Esophagus (tissue), 2 donors: ENCODE results near the gene SHISA9. TPM values are rescaled to one million over a fixed set of nuclear protein-coding genes. Genes with fewer than 3 reads are reported as not detected.

ENCODE experiments used
- H3K27ac ChIP-seq, 2 donors: one replicate each; pipeline ENCODE4 v1.5.1; 2013; ENCODE audit warnings: low read depth in 2 of 2, mild to moderate bottlenecking in 2 of 2, inconsistent platforms in 1 of 2, low read length in 1 of 2, moderate library complexity in 1 of 2
- H3K27me3 ChIP-seq, 2 donors: one replicate each; pipeline ENCODE4 v1.6.1; 2013; ENCODE audit warnings: low read length in 2 of 2, control low read depth in 1 of 2, mild to moderate bottlenecking in 1 of 2; ENCODE audit not compliant: insufficient read depth in 2 of 2, control insufficient read depth in 1 of 2
- H3K36me3 ChIP-seq, 2 donors: one replicate each; pipeline ENCODE4 v1.6.1; 2013; ENCODE audit warnings: low read length in 1 of 2; ENCODE audit not compliant: control insufficient read depth in 2 of 2, insufficient read depth in 2 of 2
- H3K4me1 ChIP-seq, 2 donors: one replicate each; pipeline ENCODE4 v1.6.1; 2013; ENCODE audit warnings: low read length in 1 of 2; ENCODE audit not compliant: control insufficient read depth in 2 of 2, insufficient read depth in 2 of 2
- H3K4me3 ChIP-seq, 2 donors: one replicate each; pipeline ENCODE4 v1.5.1; 2013; ENCODE audit warnings: low read length in 2 of 2, mild to moderate bottlenecking in 2 of 2, low read depth in 1 of 2, moderate library complexity in 1 of 2
- H3K9me3 ChIP-seq, 2 donors: one replicate each; pipeline ENCODE4 v1.6.1; 2013; ENCODE audit warnings: mild to moderate bottlenecking in 2 of 2, low read depth in 1 of 2, low read length in 1 of 2, moderate library complexity in 1 of 2; ENCODE audit not compliant: control insufficient read depth in 2 of 2, insufficient read depth in 1 of 2
- WGBS, 2 donors: extraction: QIAGEN DNeasy Blood & Tissue Kit; methylation state at CpG; one replicate each; pipeline ENCODE4 v1.1.7; 2013; 5-methylcytosine and 5-hydroxymethylcytosine counted together
- polyA plus RNA-seq, 2 donors: library from polyadenylated mRNA; stranded (reverse); fragments of 200-250 nt; gene quantifications; one replicate each; pipeline ENCODE4 v1.2.3, GENCODE V29; 2013
- donor health status: healthy with polysubstance abuse.
- donor health status: Bipolar disorder and iron deficiency.

Gene SHISA9
- polyA plus RNA-seq, 2 donors = 0.04 to 0.07 TPM

GRCh38 chr16:13178318-13178717, 276.9 kb downstream of the SHISA9 start:
- Histone ChIP-seq H3K36me3 (no peaks in the 10 kb centered on the region), H3K4me3 (no peak overlapping the region), H3K27me3 (no peaks in the 10 kb centered on the region), H3K4me1 (no peaks in the 10 kb centered on the region), H3K27ac (no peak overlapping the region), H3K9me3 (no peaks in the 10 kb centered on the region)
- WGBS, 2 donors = 39 to 47% methylated on average over 8 of the region's 8 CpGs

DNA sequence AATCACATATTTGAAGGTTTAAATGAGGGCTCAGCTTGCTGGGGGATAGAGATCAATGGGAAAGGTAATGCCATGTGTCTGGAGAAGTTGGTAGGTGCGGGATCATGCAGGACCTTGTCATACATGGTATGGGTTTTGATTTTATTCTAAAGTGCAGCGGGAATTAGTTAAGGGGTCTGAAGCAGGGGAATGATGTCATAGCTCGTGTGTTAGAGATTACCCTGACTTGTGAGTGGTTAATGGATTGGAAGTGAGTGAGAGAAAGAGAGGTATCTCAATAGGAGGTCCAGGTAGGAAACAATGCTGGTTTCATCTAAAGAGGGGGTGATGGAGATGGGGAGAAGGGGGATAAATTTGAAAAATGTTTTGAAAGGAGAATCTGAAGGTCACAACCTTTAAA, 280.0 kb downstream of the SHISA9 start:
- WGBS, 2 donors = 63 to 65% methylated on average over 3 of the region's 3 CpGs
- no peaks in the 10 kb centered on the region for H3K27me3 ChIP-seq

GRCh38 chr16:13186813-13187212, 285.4 kb downstream of the SHISA9 start:
- no peaks in the 10 kb centered on the region for H3K36me3 ChIP-seq
- no peak overlapping the region for H3K27ac ChIP-seq

More for the DNA sequence above, 280.0 kb downstream of the SHISA9 start:
- Histone ChIP-seq H3K4me1 (no peaks in the 10 kb centered on the region), H3K36me3 (no peaks in the 10 kb centered on the region), H3K27ac (no peak overlapping the region), H3K4me3 (no peak overlapping the region), H3K9me3 (peaks cover 0 to 2% of the 10 kb centered on the region in 2 donors)

DNA sequence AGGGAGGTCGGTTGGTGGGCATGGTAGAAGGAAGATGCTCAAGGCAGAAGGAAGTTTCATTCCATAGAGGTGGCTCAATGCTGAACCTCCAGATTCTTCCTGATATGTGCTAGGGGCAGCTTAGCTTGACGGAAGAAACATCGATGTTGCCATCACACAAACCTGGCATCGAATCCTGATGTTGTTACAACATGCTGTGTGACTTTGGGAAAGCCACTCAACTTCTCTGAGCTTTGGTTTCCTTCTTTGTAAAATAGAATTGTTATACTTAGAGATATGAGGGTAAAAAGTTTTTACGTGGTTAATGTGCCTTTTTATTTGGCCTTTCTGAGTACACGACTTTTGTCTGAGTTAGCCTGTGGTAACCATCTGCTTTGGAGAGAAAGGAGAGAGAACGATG, 287.9 kb downstream of the SHISA9 start:
- Histone ChIP-seq H3K27me3 (no peaks in the 10 kb centered on the region), H3K4me1 (no peaks in the 10 kb centered on the region), H3K36me3 (no peaks in the 10 kb centered on the region), H3K9me3 (no peaks in the 10 kb centered on the region), H3K4me3 (no peak overlapping the region), H3K27ac (no peak overlapping the region)
- 80 to 82% methylated on average over 7 of the region's 7 CpGs for whole genome bisulfite sequencing, 2 donors

More at GRCh38 chr16:13186813-13187212, 285.4 kb downstream of the SHISA9 start:
- WGBS, 2 donors = 24 to 39% methylated on average over 5 of the region's 5 CpGs
- no peaks in the 10 kb centered on the region for H3K27me3 ChIP-seq
- peaks cover 0 to 2% of the 10 kb centered on the region in 2 donors for H3K9me3 ChIP-seq
- no peaks in the 10 kb centered on the region for H3K4me1 ChIP-seq
- no peak overlapping the region for H3K4me3 ChIP-seq

DNA sequence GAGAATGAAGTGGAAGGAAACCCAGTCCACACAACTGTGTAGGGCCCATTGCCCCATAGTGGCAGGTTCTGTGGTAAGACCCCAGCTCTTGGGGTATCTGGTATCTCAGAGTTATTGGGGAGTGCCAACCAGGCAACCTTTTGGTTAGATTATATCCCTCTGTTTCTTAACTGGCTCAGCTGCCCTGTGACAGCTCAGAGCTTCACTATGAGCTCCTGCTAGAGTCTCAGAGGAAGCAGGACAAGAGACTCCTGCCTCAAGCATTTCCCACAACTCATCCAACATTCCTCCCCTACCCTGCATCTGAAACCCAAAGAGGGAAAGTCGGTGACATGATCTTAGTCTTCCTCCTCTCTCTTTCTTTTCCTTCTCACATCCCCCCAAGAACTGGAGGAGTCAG, 292.3 kb downstream of the SHISA9 start:
- WGBS, 2 donors = 76 to 84% methylated on average over 1 of the region's 1 CpG
- Histone ChIP-seq H3K27me3 (no peaks in the 10 kb centered on the region), H3K4me3 (no peak overlapping the region), H3K4me1 (no peaks in the 10 kb centered on the region), H3K27ac (no peak overlapping the region), H3K36me3 (no peaks in the 10 kb centered on the region), H3K9me3 (no peaks in the 10 kb centered on the region)

- H3K9me3 ChIP-seq = no peaks in the 10 kb centered on the region
- 51 to 58% methylated on average over 2 of the region's 2 CpGs for WGBS, 2 donors
These were observed 293.4 kb downstream of the SHISA9 start for GRCh38 chr16:13194766-13195165.

GRCh38 chr16:13203725-13204124, 302.3 kb downstream of the SHISA9 start:
- no peak overlapping the region for H3K4me3 ChIP-seq
- no peaks in the 10 kb centered on the region for H3K4me1 ChIP-seq
- H3K36me3 ChIP-seq = no peaks in the 10 kb centered on the region
- H3K27ac ChIP-seq = no peak overlapping the region
- no peaks in the 10 kb centered on the region for H3K27me3 ChIP-seq
- no peaks in the 10 kb centered on the region for H3K9me3 ChIP-seq

More at GRCh38 chr16:13194766-13195165, 293.4 kb downstream of the SHISA9 start:
- no peaks in the 10 kb centered on the region for H3K27me3 ChIP-seq
- H3K4me3 ChIP-seq = no peak overlapping the region
- no peak overlapping the region for H3K27ac ChIP-seq
- no peaks in the 10 kb centered on the region for H3K36me3 ChIP-seq
- no peaks in the 10 kb centered on the region for H3K4me1 ChIP-seq

DNA sequence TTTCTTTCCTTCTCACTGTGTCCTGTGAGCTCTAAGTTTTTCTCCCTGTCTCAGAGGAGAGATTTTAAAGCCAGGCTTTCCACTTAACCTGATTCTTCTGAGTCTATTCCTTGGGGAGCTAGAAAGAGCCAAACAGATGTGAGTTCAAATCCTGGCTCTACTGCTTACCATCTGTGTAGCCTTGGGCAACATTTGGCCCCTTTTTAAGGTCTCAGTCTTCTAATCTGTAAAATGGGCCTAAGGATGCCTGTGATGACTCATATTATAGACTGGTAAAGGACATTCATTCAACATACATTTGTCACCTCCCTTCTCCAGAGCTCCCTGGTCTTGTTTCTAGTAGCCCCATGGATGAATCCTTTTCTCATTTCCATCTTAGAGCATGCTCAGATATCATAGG, 304.0 kb downstream of the SHISA9 start:
- H3K4me1 ChIP-seq = no peaks in the 10 kb centered on the region
- H3K27me3 ChIP-seq = no peaks in the 10 kb centered on the region
- no peak overlapping the region for H3K27ac ChIP-seq
- H3K9me3 ChIP-seq = no peaks in the 10 kb centered on the region
- H3K36me3 ChIP-seq = no peaks in the 10 kb centered on the region
- no peak overlapping the region for H3K4me3 ChIP-seq

DNA sequence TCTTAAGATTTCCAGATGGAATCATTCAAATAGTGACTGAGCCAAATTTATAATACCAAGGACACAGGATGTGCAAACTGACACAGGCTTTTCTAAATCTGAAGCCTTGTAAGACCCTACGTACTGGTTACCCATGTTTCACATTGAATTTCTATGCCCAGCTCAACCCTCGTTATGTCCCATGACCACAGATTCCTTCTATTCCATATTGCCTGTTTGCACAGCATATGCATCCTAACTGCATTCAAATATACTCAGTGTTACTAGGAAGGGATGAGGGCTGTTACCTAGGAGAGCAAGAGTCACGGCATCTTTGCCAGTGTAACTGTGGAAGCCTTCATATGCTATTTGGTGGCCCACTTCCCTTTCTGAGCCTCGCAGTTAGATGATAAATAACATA, 305.2 kb downstream of the SHISA9 start:
- Histone ChIP-seq H3K36me3 (no peaks in the 10 kb centered on the region), H3K27me3 (no peaks in the 10 kb centered on the region), H3K4me1 (no peaks in the 10 kb centered on the region), H3K9me3 (no peaks in the 10 kb centered on the region), H3K27ac (no peak overlapping the region), H3K4me3 (no peak overlapping the region)
- WGBS, 2 donors = 70 to 78% methylated on average over 4 of the region's 4 CpGs

GRCh38 chr16:13207151-13207550, 305.8 kb downstream of the SHISA9 start:
- Histone ChIP-seq H3K4me3 (no peak overlapping the region), H3K9me3 (no peaks in the 10 kb centered on the region), H3K36me3 (no peaks in the 10 kb centered on the region), H3K27ac (no peak overlapping the region), H3K27me3 (no peaks in the 10 kb centered on the region), H3K4me1 (no peaks in the 10 kb centered on the region)
- WGBS, 2 donors = 85 to 89% methylated on average over 5 of the region's 5 CpGs
